Neuron (in vitro differentiated cells): ENCODE measurements around the gene PPP1R13B.

ENCODE experiments used
- H2AFZ ChIP-seq: one replicate; pipeline ENCODE4 v1.6.1; 2013; ENCODE audit warnings: low read depth, mild to moderate bottlenecking, inconsistent platforms, low read length, moderate library complexity
- H3K27me3 ChIP-seq: one replicate; pipeline ENCODE4 v1.6.1; 2013; ENCODE audit warnings: low read length; ENCODE audit not compliant: insufficient read depth
- H3K36me3 ChIP-seq: one replicate; pipeline ENCODE4 v1.6.1; 2013; ENCODE audit warnings: low read length; ENCODE audit not compliant: insufficient read depth
- H3K4me1 ChIP-seq: one replicate; pipeline ENCODE4 v1.6.1; 2013; ENCODE audit warnings: low read length; ENCODE audit not compliant: insufficient read depth
- H3K4me3 ChIP-seq: 2 replicates; pipeline ENCODE4 v1.5.1; 2013; ENCODE audit warnings: mild to moderate bottlenecking, low read length, moderate library complexity
- H3K9me3 ChIP-seq: one replicate; pipeline ENCODE4 v1.6.1; 2013; ENCODE audit warnings: low read length

The PPP1R13B gene

DNA sequence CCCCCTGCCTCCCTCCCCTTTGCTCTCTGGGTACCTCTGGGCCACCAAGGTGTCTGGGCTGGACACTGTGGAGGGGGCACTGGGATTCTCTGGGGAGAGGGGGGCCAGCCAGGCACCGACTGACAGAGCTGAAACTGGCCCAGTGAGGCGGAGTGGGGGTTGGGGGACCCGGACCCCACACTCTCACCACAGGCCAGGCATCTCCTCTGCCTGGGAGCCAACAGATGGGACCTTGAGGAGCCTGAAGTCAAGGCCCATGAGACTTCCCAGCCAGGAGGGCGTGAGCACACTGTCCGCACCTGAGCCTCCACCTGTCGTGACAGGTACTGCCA lies 39.8 kb upstream of the PPP1R13B start:
- peaks cover 19% of the 10 kb centered on the region for H3K27me3 ChIP-seq
- H2AFZ ChIP-seq, result no peak overlapping the region
- H3K9me3 ChIP-seq, result no peaks in the 10 kb centered on the region
- no peaks in the 10 kb centered on the region for H3K4me1 ChIP-seq
- no peaks in the 10 kb centered on the region for H3K36me3 ChIP-seq
- H3K4me3 ChIP-seq, result no peak overlapping the region

DNA sequence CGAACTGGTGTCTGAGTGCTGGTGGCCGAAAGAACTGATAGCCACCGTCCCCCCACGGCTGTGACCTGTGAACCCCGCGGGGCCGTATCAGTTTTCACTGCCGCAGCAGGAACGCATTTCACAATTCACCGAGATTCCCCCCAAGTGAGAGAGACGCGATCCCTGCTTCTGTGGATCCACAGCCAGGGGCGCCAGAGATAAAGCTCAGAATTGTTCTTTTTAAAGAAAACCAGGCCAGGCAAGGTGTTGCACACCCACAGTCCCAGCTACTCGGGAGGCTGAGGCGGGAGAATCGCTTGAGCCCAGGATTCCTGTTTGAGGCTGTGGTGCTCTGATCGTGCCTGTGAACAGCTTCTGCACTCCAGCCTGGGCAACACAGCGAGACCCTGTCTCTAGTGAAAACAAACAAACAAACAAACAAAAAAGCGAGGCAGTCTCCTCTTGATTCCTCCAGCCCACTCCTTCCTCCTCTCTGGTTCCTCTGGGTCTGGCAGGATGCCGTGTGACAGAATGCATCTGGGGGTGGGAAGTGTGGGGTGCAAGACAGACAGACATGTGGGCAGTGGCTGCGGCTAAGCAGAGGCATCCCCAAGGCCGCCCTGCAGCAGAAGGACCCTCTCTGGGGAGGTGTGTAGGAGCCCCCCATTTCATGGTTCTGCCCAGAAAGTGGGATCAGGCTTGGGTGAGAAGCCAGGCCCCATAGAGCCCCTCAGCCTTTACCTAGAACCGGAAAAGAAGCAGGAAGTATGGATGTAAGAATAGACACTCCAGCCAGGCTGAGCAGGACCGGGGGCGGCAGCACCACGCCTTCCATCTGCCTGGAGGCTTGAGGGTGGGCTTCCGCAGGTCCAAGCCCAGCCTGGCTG lies 39.2 kb upstream of the PPP1R13B start:
- Histone ChIP-seq H3K9me3 (no peaks in the 10 kb centered on the region), H3K27me3 (peaks cover 20% of the 10 kb centered on the region), H3K36me3 (no peaks in the 10 kb centered on the region), H3K4me3 (no peak overlapping the region), H2AFZ (no peak overlapping the region), H3K4me1 (no peaks in the 10 kb centered on the region)

DNA sequence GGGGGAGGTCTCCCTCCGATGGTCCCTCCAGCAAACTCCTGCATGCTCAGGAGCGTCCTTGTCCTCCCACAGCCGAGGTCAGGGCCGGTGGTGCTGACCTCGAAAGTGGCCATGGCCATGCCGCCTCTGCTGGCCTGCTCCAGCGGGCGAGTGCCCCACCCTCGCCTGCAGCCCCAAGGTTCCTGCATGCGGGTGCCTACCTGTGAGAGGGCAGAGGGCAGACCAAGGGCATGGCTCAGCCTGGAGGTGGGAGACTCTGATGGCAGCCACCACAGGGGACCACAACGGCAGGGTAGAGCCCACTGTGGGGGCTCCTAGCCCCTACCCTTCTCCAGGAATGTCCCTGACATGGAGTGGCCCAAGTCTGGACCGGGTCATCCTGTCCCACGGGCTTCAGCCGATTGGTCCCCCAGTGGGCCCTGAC lies 38.1 kb upstream of the PPP1R13B start:
- Histone ChIP-seq H3K4me3 (no peak overlapping the region), H3K4me1 (peaks cover 9% of the 10 kb centered on the region), H3K9me3 (no peaks in the 10 kb centered on the region), H3K36me3 (no peaks in the 10 kb centered on the region), H3K27me3 (peaks cover 24% of the 10 kb centered on the region), H2AFZ (no peak overlapping the region)

DNA sequence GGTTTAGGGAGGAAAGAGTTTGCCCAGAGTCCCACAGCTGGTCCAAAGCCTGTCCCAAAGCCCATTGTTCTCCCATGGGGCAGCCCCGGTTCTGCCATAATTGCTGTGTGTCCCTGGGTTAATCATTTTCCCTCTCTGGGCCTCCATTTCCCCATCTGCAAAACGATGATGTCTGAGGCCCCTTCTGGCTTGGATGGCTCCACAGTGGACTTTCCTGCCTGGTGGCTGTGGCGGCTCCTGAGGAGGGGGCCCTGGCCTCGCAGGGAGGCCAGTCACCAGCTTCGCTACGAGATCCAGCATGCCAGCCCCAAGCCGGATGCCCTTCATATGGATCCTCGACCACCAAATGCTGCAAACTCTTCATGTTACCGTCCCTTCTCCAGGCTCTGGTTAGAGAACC lies 37.5 kb upstream of the PPP1R13B start:
- H3K4me3 ChIP-seq, result no peak overlapping the region
- H3K27me3 ChIP-seq, result peaks cover 24% of the 10 kb centered on the region
- no peaks in the 10 kb centered on the region for H3K36me3 ChIP-seq
- peaks cover 16% of the 10 kb centered on the region for H3K4me1 ChIP-seq
- no peak overlapping the region for H2AFZ ChIP-seq
- H3K9me3 ChIP-seq, result no peaks in the 10 kb centered on the region

GRCh38 chr14:103883263-103883523 lies 35.8 kb upstream of the PPP1R13B start:
- H2AFZ ChIP-seq, result no peak overlapping the region
- H3K4me1 ChIP-seq, result peaks cover 17% of the 10 kb centered on the region
- no peaks in the 10 kb centered on the region for H3K9me3 ChIP-seq
- H3K4me3 ChIP-seq, result no peak overlapping the region
- H3K36me3 ChIP-seq, result no peaks in the 10 kb centered on the region
- peaks cover 27% of the 10 kb centered on the region for H3K27me3 ChIP-seq

DNA sequence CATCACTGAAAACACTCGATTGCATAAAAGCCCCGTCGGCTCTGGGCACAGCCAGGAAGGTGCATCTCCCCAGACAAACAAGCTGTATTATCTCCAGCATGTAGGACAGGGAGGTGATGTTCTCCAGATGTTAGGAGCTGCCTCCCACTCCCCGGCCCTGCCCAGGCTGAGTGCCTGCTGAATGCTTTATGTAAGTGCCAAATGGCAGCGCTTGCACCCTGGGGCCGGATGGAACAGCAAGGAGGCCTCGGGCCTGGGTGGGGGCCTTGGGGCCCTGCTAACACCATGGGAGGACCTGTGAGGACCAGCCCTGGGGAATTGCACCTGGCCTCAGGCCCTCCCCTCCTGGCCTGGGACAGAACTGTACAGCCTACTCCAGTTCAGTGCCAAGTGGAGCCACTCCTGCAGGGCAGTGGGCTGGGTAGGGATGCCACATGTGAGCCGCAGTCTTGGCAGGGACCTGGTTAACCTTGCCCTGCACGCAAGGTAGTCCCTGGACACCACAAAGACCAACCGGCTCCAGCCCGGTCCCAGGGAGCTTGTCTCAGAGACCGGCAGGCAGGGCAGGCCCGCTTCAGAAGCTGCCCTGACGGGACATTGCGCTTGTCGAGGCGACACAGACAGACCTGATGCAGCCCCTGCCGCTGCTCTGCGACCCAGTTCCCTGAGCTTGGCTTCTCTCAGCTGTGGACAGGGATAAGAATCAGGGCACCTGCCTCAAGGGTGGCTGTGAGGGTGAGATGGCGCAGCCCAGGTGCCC lies 35.3 kb upstream of the PPP1R13B start:
- H2AFZ ChIP-seq, result no peak overlapping the region
- H3K9me3 ChIP-seq, result no peaks in the 10 kb centered on the region
- H3K27me3 ChIP-seq, result peaks cover 27% of the 10 kb centered on the region
- H3K4me1 ChIP-seq, result peaks cover 17% of the 10 kb centered on the region
- H3K4me3 ChIP-seq, result no peak overlapping the region
- no peaks in the 10 kb centered on the region for H3K36me3 ChIP-seq

DNA sequence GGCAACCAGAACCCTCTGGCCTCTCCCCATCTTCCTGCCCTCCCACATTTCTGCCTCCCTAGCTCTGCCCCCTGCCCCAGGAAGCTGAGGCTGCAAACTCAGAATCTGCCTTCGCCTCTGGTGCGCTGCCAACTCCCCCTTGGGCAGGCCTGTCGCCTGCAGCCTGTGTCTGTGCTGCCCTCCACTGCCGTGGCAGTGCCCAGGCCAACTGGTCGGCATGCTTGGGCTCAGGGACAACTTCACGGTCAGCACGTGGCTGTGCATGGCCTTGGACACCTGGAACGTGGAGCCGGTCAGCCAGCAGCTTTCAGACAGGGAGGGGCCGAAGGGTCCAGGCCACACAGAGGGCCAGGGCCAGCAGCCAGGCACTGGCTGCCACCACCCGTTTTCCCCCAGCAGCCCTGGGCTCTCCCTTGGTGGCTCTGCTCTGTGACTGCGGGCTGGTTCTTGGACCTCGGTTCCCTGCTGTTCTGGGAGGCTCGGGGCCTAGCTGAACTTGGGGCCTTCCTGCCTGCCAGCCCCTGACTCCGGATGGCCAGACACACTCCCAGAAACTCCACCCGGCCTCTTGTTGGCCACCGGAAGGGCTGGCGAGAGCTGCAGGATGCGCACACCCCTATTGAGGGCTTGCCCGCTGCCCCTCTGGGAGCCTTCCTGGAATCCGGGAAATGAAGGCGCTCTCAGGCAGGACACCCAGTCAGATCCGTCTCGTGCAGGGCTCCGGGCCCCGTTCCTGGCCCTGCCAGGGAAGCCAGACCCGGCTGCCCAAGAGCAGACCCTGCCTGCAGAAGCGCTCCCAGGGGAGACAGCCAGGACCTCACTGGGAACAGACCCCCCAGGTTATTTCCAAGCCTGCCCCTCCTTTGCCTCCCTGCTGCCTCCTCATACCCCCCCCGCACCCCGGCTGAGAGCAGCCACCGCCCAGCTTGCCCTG lies 34.2 kb upstream of the PPP1R13B start:
- peaks cover 25% of the 10 kb centered on the region for H3K27me3 ChIP-seq
- no peaks in the 10 kb centered on the region for H3K9me3 ChIP-seq

DNA sequence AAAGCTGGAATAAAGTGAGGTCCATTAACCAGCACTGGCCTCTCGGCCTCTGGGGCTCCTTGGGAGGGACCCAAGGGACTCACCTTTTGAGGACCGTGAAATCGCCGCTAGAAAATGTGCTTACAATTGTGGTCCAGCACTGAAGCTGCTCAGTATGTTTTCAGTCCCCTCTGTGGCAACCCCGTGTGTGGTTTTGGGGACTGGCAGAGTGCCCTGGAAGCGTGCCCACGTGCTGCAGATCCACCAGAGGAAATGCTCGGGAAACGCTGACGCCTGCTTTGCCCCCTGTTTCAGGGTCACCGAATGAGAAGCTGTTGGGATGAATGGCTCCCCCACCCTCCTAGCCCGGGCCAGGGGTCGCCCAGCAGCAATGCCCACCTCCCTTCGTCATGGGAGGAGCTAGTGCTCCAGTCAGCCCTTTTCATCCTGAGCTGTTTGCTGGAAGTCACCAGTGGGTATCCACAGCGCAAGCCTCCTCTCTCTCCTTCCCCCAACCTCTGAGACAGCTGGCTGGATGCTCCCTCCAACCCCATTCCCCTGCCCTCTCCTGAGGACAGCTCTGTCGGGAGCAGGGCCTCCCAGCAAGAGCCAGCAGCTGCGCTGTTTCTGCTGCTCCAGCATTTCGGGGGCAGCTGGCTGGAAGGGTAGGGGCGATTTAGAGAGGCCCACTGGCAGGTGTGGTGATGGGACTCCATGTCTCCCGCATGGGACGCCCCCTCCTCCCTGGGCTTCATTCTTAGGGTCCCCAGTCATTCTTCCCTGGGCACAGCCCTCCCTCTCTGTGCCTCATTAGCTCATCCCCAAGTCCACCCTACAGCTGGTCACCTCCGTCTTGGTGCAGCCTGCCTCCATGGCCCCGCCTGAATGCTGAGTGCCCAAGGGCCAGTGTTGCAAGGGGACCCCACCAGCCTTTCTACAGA lies 33.2 kb upstream of the PPP1R13B start:
- Histone ChIP-seq H3K9me3 (no peaks in the 10 kb centered on the region), H2AFZ (no peak overlapping the region), H3K36me3 (no peaks in the 10 kb centered on the region), H3K4me1 (peaks cover 17% of the 10 kb centered on the region), H3K27me3 (peaks cover 20% of the 10 kb centered on the region), H3K4me3 (no peak overlapping the region)

More for the DNA sequence above, 34.2 kb upstream of the PPP1R13B start:
- Histone ChIP-seq H3K4me3 (no peak overlapping the region), H3K4me1 (peaks cover 17% of the 10 kb centered on the region), H2AFZ (no peak overlapping the region), H3K36me3 (no peaks in the 10 kb centered on the region)

DNA sequence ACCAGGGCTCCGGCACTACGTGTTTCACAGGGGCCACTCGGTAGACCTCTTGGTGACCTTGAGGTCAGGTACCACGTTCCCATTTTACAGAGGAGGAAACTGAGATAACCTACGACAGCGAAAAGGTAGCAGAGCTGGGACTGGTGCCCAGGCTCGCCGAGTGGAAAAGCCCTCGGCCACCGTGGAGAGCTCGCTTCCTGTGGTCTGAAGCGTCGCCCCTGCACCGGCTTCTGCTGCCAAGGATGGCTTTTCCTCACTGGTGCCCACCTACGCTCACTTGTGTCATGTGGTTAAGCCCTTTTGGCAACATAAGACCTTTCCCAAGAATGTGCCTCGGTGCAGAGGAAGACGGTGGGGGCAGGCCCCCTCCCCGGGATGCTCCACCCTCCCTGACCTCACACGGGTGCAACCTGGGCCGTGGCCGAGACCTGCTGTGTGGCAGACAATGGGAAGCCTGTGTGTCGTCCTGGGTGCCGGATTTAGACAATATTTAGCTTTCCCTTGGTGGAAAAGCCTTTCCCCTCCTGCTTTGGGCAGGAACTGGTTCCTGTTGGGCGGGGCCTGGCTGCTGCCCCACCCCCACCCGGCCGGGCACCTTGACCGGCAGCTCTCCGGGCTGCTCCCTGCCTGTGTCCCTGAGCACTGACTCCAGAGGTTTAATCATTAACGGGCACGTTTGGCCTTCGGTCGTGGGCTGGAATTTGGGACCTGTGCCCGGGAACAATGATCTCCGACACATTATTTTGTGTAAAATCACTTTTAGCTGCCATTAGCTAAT lies 32.4 kb upstream of the PPP1R13B start:
- no peaks in the 10 kb centered on the region for H3K9me3 ChIP-seq
- H3K36me3 ChIP-seq, result no peaks in the 10 kb centered on the region
- peaks cover 17% of the 10 kb centered on the region for H3K4me1 ChIP-seq
- no peak overlapping the region for H3K4me3 ChIP-seq
- no peak overlapping the region for H2AFZ ChIP-seq
- H3K27me3 ChIP-seq, result peaks cover 20% of the 10 kb centered on the region

DNA sequence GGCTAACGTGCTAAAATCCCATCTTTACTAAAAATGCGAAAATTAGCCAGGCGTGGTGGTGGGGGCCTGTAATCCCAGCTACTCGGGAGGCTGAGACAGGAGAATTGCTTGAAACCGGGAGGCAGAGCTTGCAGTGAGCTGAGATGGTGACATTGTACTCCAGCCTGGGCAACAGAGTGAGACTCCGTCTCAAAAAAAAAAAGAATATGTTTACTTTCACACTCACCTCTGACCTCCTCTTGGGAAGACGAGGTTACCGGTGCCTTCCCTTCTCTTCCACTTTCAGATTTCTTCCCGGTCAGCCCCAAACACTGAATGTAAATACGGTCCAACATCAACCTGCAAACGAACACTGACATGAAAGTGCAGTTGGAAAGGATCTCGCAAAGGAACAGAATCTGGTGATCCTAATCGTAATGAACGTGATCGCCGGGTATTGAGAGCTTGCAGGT lies 31.8 kb upstream of the PPP1R13B start:
- Histone ChIP-seq H2AFZ (no peak overlapping the region), H3K27me3 (peaks cover 20% of the 10 kb centered on the region), H3K4me1 (peaks cover 17% of the 10 kb centered on the region), H3K4me3 (no peak overlapping the region), H3K36me3 (no peaks in the 10 kb centered on the region), H3K9me3 (no peaks in the 10 kb centered on the region)

GRCh38 chr14:103878180-103878579 lies 30.8 kb upstream of the PPP1R13B start:
- Histone ChIP-seq H3K36me3 (no peaks in the 10 kb centered on the region), H3K4me1 (peaks cover 17% of the 10 kb centered on the region), H3K27me3 (peaks cover 18% of the 10 kb centered on the region), H3K9me3 (no peaks in the 10 kb centered on the region), H2AFZ (no peak overlapping the region), H3K4me3 (no peak overlapping the region)

DNA sequence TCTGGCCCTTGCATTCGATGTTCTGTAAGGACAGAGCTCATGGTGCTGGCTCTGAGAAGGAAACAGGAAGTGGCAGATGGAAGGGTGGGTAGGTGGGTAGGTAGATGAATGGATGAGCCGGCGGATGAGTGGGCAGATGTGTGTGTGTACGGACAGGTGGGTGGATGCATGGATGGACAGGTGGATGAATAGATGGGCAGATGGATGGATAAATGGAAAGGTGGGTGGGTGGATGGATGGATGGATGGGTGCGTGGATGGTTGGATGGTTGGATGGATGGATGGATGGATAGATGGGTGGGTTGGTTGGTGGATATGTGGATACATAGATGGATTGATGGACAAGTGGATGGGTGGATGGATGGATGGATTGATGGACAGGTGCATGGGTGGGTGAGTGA lies 27.6 kb upstream of the PPP1R13B start:
- Histone ChIP-seq H3K27me3 (peaks cover 3% of the 10 kb centered on the region), H3K36me3 (no peaks in the 10 kb centered on the region), H3K4me3 (no peak overlapping the region), H3K9me3 (no peaks in the 10 kb centered on the region), H3K4me1 (peaks cover 3% of the 10 kb centered on the region), H2AFZ (no peak overlapping the region)
